ENCODE results near the gene MAML3.

DNA sequence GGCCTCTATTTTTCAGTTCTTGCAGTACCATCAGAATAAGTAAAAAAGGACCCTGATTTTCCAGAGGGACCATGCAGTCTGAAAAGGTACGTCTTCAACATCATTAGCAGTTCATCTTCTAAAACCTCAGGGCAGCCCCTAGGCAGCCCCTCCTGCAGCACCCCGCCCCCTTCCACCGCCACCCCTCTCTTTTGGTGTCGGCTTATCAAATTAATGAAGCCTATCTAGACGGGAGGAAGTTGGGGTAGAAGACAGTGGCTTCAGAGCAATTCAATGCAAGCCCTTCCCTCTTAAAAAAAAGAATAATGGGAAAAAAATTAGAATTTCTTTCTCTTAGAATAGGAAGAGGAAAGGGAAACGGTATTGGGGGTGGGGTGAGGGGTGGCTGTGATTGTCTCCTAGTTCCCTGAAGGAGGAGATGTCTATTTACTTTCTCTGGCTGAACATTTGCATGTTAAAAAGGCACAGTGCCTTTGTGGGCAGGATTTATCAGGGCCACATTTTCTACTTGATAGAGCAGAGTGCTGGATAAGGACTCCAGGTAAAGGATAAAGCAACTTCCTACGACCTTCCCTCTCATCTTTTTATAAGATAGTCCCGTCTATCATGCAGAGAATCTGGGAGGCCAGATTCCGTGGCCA is 329.0 kb downstream of the MAML3 start:
- TF ChIP-seq, protein P1, sequence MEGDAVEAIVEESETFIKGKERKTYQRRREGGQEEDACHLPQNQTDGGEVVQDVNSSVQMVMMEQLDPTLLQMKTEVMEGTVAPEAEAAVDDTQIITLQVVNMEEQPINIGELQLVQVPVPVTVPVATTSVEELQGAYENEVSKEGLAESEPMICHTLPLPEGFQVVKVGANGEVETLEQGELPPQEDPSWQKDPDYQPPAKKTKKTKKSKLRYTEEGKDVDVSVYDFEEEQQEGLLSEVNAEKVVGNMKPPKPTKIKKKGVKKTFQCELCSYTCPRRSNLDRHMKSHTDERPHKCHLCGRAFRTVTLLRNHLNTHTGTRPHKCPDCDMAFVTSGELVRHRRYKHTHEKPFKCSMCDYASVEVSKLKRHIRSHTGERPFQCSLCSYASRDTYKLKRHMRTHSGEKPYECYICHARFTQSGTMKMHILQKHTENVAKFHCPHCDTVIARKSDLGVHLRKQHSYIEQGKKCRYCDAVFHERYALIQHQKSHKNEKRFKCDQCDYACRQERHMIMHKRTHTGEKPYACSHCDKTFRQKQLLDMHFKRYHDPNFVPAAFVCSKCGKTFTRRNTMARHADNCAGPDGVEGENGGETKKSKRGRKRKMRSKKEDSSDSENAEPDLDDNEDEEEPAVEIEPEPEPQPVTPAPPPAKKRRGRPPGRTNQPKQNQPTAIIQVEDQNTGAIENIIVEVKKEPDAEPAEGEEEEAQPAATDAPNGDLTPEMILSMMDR (IDR thresholded peaks at IDR 0.05 in 8 of 11, conservative IDR thresholded peaks at IDR 0.05 in 3 of 11), result no peak
- TF ChIP-seq POLR2A (IDR thresholded peaks at IDR 0.05) (no peak), POLR2AphosphoS5 (IDR thresholded peaks at IDR 0.05) (no peak)

Data from spleen (tissue), 7 donors.